SK-N-SH (cell line): ENCODE measurements around the gene RFNG. TPM values are rescaled to one million over a fixed set of nuclear protein-coding genes. Genes with fewer than 3 reads are reported as not detected.

Experiments used
- CTCF ChIA-PET: fragments of 300-600, 350-600 bp; formaldehyde crosslinking; extraction: SDS; loops from one replicate; lab custom pipeline; 2021; lab: Yijun Ruan, JAX
- POLR2A ChIA-PET: fragments of 350-600 bp; sonication (Branson Sonifier 250); formaldehyde crosslinking; extraction: SDS; loops from one replicate; lab custom pipeline; 2020; ENCODE audit warnings: antibody characterized with exemption, inconsistent platforms; lab: Yijun Ruan, JAX
- DNase-seq: peaks from one replicate; pipeline ENCODE4 v3.0.0; 2012
- H2AFZ ChIP-seq: fragments of 200-600 bp; sonication (generic); 2 replicates; pipeline ENCODE4 v1.8.1; 2016; ENCODE audit warnings: antibody characterized with exemption, mild to moderate bottlenecking, low read depth
- H3F3A ChIP-seq: fragments of 200-600 bp; sonication (generic); replicated peaks from 2 replicates; pipeline ENCODE3; 2016; ENCODE audit warnings: antibody characterized with exemption, mild to moderate bottlenecking; ENCODE audit not compliant: insufficient read depth
- H3K27ac ChIP-seq, 2 experiments: fragments of 200-500 bp in 1 of 2; fragments of 200-600 bp in 1 of 2; sonication (Bioruptor generic) in 1 of 2; sonication (generic), shearing (Covaris generic) in 1 of 2; 2 replicates each; pipeline versions ENCODE4 v1.5.1 to v1.6.1; 2014 to 2016; ENCODE audit warnings: low read depth in 2 of 2, inconsistent platforms in 1 of 2, low read length in 1 of 2, mild to moderate bottlenecking in 1 of 2, mixed read lengths in 1 of 2
- H3K27me3 ChIP-seq: fragments of 200-600 bp; sonication (generic), shearing (Covaris generic); 2 replicates; pipeline ENCODE4 v1.6.1; 2016; ENCODE audit warnings: mixed run types; ENCODE audit not compliant: insufficient read depth
- H3K36me3 ChIP-seq, 2 experiments: fragments of 200-500 bp in 1 of 2; fragments of 200-600 bp in 1 of 2; sonication (Bioruptor generic) in 1 of 2; sonication (generic) in 1 of 2; replicated peaks in 1 of 2; 2 replicates each; pipeline versions ENCODE3 to v1.5.1; 2014 to 2016; ENCODE audit warnings: low read length in 1 of 2, mild to moderate bottlenecking in 1 of 2; ENCODE audit not compliant: insufficient read depth in 2 of 2, control insufficient read depth in 1 of 2
- H3K4me1 ChIP-seq, 2 experiments: fragments of 200-500 bp in 1 of 2; fragments of 200-600 bp in 1 of 2; sonication (Bioruptor generic) in 1 of 2; sonication (generic), shearing (Covaris generic) in 1 of 2; 2 replicates each; pipeline versions ENCODE4 v1.5.1 to v1.6.1; 2014 to 2016; ENCODE audit warnings: low read depth in 1 of 2, low read length in 1 of 2, mixed run types in 1 of 2; ENCODE audit not compliant: insufficient read depth in 2 of 2, control insufficient read depth in 1 of 2
- H3K4me2 ChIP-seq: fragments of 200-600 bp; sonication (generic), shearing (Covaris generic); 2 replicates; pipeline ENCODE4 v1.6.1; 2017; ENCODE audit warnings: mixed run types
- H3K4me3 ChIP-seq, 2 experiments: fragments of 200-500 bp in 1 of 2; fragments of 200-600 bp in 1 of 2; sonication (Bioruptor generic) in 1 of 2; sonication (generic), shearing (Covaris generic) in 1 of 2; 2 replicates each; pipeline versions ENCODE4 v1.5.1 to v1.8.1; 2014 to 2016; ENCODE audit warnings: low read depth in 2 of 2, inconsistent platforms in 1 of 2, low read length in 1 of 2, mild to moderate bottlenecking in 1 of 2, mixed read lengths in 1 of 2, moderate library complexity in 1 of 2
- H3K79me2 ChIP-seq: fragments of 200-600 bp; sonication (generic); 2 replicates; pipeline ENCODE4 v1.8.1; 2017; ENCODE audit warnings: mild to moderate bottlenecking; ENCODE audit not compliant: insufficient read depth
- H3K9ac ChIP-seq: fragments of 200-600 bp; sonication (generic); 2 replicates; pipeline ENCODE4 v1.6.1; 2017; ENCODE audit warnings: mixed run types
- H3K9me2 ChIP-seq: fragments of 200-600 bp; sonication (generic); 2 replicates; pipeline ENCODE4 v1.6.1; 2017; ENCODE audit warnings: mixed run types
- H3K9me3 ChIP-seq: fragments of 200-600 bp; sonication (generic); 2 replicates; pipeline ENCODE4 v1.6.1; 2017; ENCODE audit warnings: mixed run types, mild to moderate bottlenecking, moderate library complexity
- H4K20me1 ChIP-seq: fragments of 200-600 bp; sonication (generic); 2 replicates; pipeline ENCODE4 v1.6.1; 2017; ENCODE audit warnings: mild to moderate bottlenecking, mixed run types; ENCODE audit not compliant: insufficient read depth
- ELF1 ChIP-seq: IDR thresholded peaks from 2 replicates; pipeline ENCODE4 v1.4.0; 2012
- EP300 ChIP-seq, 2 experiments: IDR thresholded peaks; 2 replicates each; pipeline versions ENCODE4 v1.4.0 to v1.6.1; 2012; ENCODE audit warnings: borderline replicate concordance in 1 of 2, low read depth in 1 of 2, low read length in 1 of 2
- FOXJ3 ChIP-seq: sonication (generic); formaldehyde crosslinking; IDR thresholded peaks from 2 replicates; pipeline ENCODE4 v1.5.1; 2020; ENCODE audit warnings: mild to moderate bottlenecking, missing genetic modification reagents
- FOXM1 ChIP-seq: IDR thresholded peaks from 2 replicates; pipeline ENCODE4 v1.4.0; 2012; ENCODE audit warnings: low read depth, mild to moderate bottlenecking
- GABPA ChIP-seq: IDR thresholded peaks from 2 replicates; pipeline ENCODE4 v1.4.0; 2012; ENCODE audit warnings: low read depth, mild to moderate bottlenecking
- GATA2 ChIP-seq: sonication (generic); formaldehyde crosslinking; IDR thresholded peaks from 2 replicates; pipeline ENCODE4 v1.5.0; 2020; ENCODE audit warnings: mild to moderate bottlenecking, missing genetic modification reagents
- IRF3 ChIP-seq: fragments of 150-350 bp; IDR thresholded peaks from 2 replicates; pipeline ENCODE4 v1.6.1; 2016; ENCODE audit warnings: mild to moderate bottlenecking, low read depth, low read length
- NFIC ChIP-seq: IDR thresholded peaks from 2 replicates; pipeline ENCODE4 v1.4.0; 2012; ENCODE audit warnings: borderline replicate concordance
- POLR2AphosphoS5 ChIP-seq: IDR thresholded peaks from 2 replicates; pipeline ENCODE4 v1.6.1; 2012; ENCODE audit warnings: low read depth, low read length
- RFX5 ChIP-seq: IDR thresholded peaks from 2 replicates; pipeline ENCODE4 v1.6.1; 2012; ENCODE audit warnings: mild to moderate bottlenecking, improper control_type of control experiment, low read length
- RXRA ChIP-seq: IDR thresholded peaks from 2 replicates; pipeline ENCODE4 v1.4.0; 2012; ENCODE audit warnings: low read depth, mild to moderate bottlenecking, borderline replicate concordance
- SMC3 ChIP-seq: IDR thresholded peaks from 2 replicates; pipeline ENCODE4 v1.6.1; 2012; ENCODE audit warnings: low read depth, low read length, improper control_type of control experiment
- TAF1 ChIP-seq: IDR thresholded peaks from 2 replicates; pipeline ENCODE4 v1.6.1; 2012; ENCODE audit warnings: low read depth, mild to moderate bottlenecking, low read length, moderate library complexity, borderline replicate concordance
- TCF12 ChIP-seq: IDR thresholded peaks from 2 replicates; pipeline ENCODE4 v1.4.0; 2012
- USF1 ChIP-seq: IDR thresholded peaks from 2 replicates; pipeline ENCODE4 v1.4.0; 2012; ENCODE audit warnings: low read depth, borderline replicate concordance
- USF2 ChIP-seq: fragments of 150-350 bp; IDR thresholded peaks from 2 replicates; pipeline ENCODE4 v1.6.1; 2017; ENCODE audit warnings: antibody characterized with exemption, low read length, low read depth, borderline replicate concordance
- WGBS: methylation state at CpG from one replicate; pipeline ENCODE4 v1.1.6; 2017; ENCODE audit warnings: low lambda C conversion rate; 5-methylcytosine and 5-hydroxymethylcytosine counted together
- polyA plus RNA-seq, 3 experiments: library from polyadenylated mRNA; depleted of rRNA; stranded (reverse); fragments of >200 nt; gene quantifications; 2 replicates each; pipeline ENCODE4 v1.2.3, GENCODE V29; 2012

RFNG gene
- polyA plus RNA-seq, 1 of the 3 experiments (the other 2 are of a cell fraction): 68.6 TPM

- no peak overlapping the region for H3K4me2 ChIP-seq
- H3K36me3 ChIP-seq: peaks cover 22 to 80% of the 10 kb centered on the region in 2 experiments
- no peak overlapping the region for H2AFZ ChIP-seq
- no peak overlapping the region for H3K9ac ChIP-seq
- no peaks in the 10 kb centered on the region for H3K9me2 ChIP-seq
- CTCF ChIA-PET: interaction anchor here (2.6 kb wide), 1 partner anchor 51 kb away, joined by 12 read pairs; no protein-coding TSS in a partner anchor
- no peak overlapping the region for H3K27ac ChIP-seq
- no peaks in the 10 kb centered on the region for H3K27me3 ChIP-seq
- H3K4me3 ChIP-seq: no peak overlapping the region
- no peaks in the 10 kb centered on the region for H3K9me3 ChIP-seq
- H4K20me1 ChIP-seq: no peaks in the 10 kb centered on the region
- H3K79me2 ChIP-seq: no peaks in the 10 kb centered on the region
- H3F3A ChIP-seq: peaks cover 11% of the 10 kb centered on the region
- 97% methylated on average over 17 of the region's 20 CpGs for WGBS
- TF ChIP-seq GATA2 (CRISPR knock-in tag): no peak
- TF ChIP-seq, all 33 proteins: peak for 0
- POLR2A ChIA-PET: interaction anchor here (0.6 kb wide), 1 partner anchor 58 kb away, joined by 3 read pairs; no protein-coding TSS in a partner anchor
- no peak for DNase-seq
- no peaks in the 10 kb centered on the region for H3K4me1 ChIP-seq
These were observed 29.9 kb upstream of the RFNG start for GRCh38 chr17:82081546-82081945.

GRCh38 chr17:82080789-82081464, 29.3 kb upstream of the RFNG start:
- 93% methylated on average over 38 of the region's 44 CpGs for WGBS
- Histone ChIP-seq H3K4me1 (no peaks in the 10 kb centered on the region), H3K4me3 (no peak overlapping the region), H3K79me2 (no peaks in the 10 kb centered on the region), H3K9ac (no peak overlapping the region), H3F3A (peaks cover 12% of the 10 kb centered on the region), H3K36me3 (peaks cover 16 to 73% of the 10 kb centered on the region in 2 experiments), H4K20me1 (no peaks in the 10 kb centered on the region), H2AFZ (no peak overlapping the region), H3K4me2 (no peak overlapping the region), H3K9me2 (no peaks in the 10 kb centered on the region), H3K9me3 (no peaks in the 10 kb centered on the region), H3K27ac (no peak overlapping the region), H3K27me3 (no peaks in the 10 kb centered on the region)
- ChIA-PET CTCF (interaction anchor here (0.9 to 2.6 kb wide), 2 partner anchors 14 to 51 kb away, joined by 3 to 12 read pairs; no protein-coding TSS in a partner anchor), POLR2A (interaction anchor here (0.6 kb wide), 1 partner anchor 59 kb away, joined by 3 read pairs; no protein-coding TSS in a partner anchor)
- no peak for DNase-seq
- no peak for TF ChIP-seq GATA2 (CRISPR knock-in tag)
- TF ChIP-seq TAF1: no peak
- no peak for TF ChIP-seq FOXJ3 (CRISPR knock-in tag)

GRCh38 chr17:82080048-82080788, 28.6 kb upstream of the RFNG start:
- DNase-seq: no peak
- Histone ChIP-seq H3K9me2 (no peaks in the 10 kb centered on the region), H3K9ac (no peak overlapping the region), H4K20me1 (no peaks in the 10 kb centered on the region), H3K9me3 (no peaks in the 10 kb centered on the region), H2AFZ (no peak overlapping the region), H3K27me3 (no peaks in the 10 kb centered on the region), H3K27ac (no peak overlapping the region), H3K79me2 (no peaks in the 10 kb centered on the region), H3K4me3 (no peak overlapping the region), H3K36me3 (peaks cover 16 to 66% of the 10 kb centered on the region in 2 experiments), H3K4me2 (no peak overlapping the region), H3F3A (peaks cover 12% of the 10 kb centered on the region), H3K4me1 (no peaks in the 10 kb centered on the region)
- TF ChIP-seq IRF3 (no peak), RXRA (no peak), USF2 (no peak), USF1 (no peak), SMC3 (no peak), FOXM1 (no peak), TCF12 (no peak), ELF1 (no peak), RFX5 (no peak), NFIC (no peak), POLR2AphosphoS5 (no peak), GABPA (no peak), EP300 (IDR thresholded peaks at IDR 0.05; ENCODE audit: borderline replicate concordance in 1 of 2, low read depth in 1 of 2, low read length in 1 of 2) (no peak)
- CTCF ChIA-PET: interaction anchor here (0.9 to 2.6 kb wide), 2 partner anchors 14 to 50 kb away, joined by 3 to 12 read pairs; no protein-coding TSS in a partner anchor
- 92% methylated on average over 30 of the region's 36 CpGs for WGBS
- POLR2A ChIA-PET: interaction anchor here (1.1 kb wide), 1 partner anchor 17 kb away, joined by 3 read pairs; no protein-coding TSS in a partner anchor
